Activated CD8-positive, alpha-beta memory T cell treated with anti-CD3 and anti-CD28 coated beads for 24 hours (primary cell): ENCODE results near the gene ARMC8.

Source experiments
- DNase-seq: peaks from one replicate; pipeline ENCODE4 v3.0.0-alpha.2; 2020

ARMC8 gene

GRCh38 chr3:138199851-138200250 lies 12.8 kb downstream of the ARMC8 start:
- no peak for DNase-seq

GRCh38 chr3:138200424-138200823 lies 13.3 kb downstream of the ARMC8 start:
- no peak for DNase-seq

DNA sequence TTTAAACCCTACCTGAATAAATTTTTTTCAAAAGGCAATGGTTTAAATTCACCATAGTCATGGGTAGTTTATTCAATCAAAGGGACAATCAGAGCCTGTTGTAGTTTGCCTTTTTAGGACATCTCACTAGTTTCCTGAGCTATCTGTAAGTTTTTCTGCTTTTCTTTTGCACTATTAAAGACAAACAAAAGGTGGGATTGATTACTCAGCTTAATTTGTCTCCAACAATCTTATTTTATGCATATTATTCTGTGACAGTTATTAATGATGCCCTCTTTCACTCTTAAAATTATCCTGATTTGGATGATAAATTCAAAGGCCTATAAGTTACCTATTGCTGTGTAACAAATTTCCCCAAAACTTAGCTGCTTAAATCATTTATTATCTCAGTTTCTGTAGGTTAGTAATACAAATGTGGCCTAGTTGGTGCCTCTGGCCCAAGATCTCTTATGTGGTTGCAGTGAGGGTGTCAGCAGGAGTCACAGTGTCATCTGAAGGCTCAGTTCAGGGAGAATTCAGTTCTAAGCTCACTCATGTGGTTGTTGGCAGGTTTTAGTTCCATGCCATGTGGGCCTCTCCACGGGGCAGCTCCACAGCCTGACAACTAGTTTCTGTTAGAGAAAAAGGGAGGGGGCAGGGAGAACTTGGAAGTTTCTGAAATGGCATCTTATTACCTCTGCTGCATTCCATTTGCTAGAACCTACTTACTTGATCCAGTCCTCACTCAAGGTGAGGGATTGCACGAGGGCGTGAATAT lies 16.0 kb downstream of the ARMC8 start:
- no peak for DNase-seq

GRCh38 chr3:138203938-138204337 lies 16.8 kb downstream of the ARMC8 start:
- no peak for DNase-seq

DNA sequence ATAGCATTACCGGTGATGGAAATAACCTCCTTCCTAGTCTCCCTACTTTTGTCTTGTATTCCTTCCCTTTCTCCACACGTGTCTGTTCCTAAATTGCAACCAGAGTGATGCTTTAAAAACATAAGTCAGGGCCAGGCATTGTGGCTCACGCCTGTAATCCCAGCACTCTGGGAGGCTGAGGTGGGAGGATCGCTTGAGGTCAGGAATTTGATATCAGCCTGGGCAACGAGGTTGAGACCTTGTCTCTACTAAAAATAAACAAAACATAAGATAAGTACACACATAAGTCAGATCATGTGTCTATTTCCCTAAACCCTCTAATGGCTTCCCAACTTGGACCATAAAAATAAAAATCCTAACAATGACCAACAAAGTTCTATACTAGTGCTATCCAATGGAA lies 18.4 kb downstream of the ARMC8 start:
- DNase-seq: no peak

GRCh38 chr3:138206196-138206595 lies 19.1 kb downstream of the ARMC8 start:
- DNase-seq: no peak

GRCh38 chr3:138210528-138210927 lies 23.4 kb downstream of the ARMC8 start:
- no peak for DNase-seq

DNA sequence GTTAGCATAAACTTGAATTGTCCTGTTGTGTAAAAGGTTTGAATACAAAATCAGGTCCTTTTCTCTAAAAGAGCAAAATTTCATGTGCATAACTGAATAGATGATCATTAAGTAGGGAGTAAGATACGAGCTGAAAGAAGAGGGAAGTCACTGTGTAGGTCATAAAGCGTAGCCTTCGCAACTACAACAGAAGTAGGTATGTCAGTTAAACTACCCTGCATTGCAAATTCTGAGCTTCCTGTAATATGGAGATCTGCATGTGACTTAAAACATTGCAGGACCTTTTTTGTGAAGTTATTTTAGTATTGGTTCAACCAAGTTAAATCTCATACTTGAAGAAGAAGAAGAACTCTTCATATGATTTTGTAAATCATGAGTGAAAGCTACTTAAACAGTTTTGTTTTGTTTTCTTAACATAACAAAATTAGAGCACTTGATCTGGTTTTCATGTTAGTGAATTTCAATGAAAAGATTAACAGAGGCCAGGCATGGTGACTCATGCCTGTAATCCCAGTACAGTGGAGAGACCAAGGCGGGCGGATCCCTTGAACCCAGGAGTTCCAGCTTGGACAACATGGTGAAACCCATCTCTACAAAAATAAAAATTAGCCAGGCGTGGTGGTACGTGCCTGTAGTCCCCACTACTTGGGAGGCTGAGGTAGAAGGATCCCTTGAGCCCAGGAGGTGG lies 26.4 kb downstream of the ARMC8 start:
- DNase-seq: no peak

- DNase-seq: no peak
Measured at GRCh38 chr3:138219255-138219654, 32.2 kb downstream of the ARMC8 start.

- DNase-seq: no peak
Measured at GRCh38 chr3:138220242-138220641, 33.1 kb downstream of the ARMC8 start.

GRCh38 chr3:138220788-138221187 lies 33.7 kb downstream of the ARMC8 start:
- no peak for DNase-seq

DNA sequence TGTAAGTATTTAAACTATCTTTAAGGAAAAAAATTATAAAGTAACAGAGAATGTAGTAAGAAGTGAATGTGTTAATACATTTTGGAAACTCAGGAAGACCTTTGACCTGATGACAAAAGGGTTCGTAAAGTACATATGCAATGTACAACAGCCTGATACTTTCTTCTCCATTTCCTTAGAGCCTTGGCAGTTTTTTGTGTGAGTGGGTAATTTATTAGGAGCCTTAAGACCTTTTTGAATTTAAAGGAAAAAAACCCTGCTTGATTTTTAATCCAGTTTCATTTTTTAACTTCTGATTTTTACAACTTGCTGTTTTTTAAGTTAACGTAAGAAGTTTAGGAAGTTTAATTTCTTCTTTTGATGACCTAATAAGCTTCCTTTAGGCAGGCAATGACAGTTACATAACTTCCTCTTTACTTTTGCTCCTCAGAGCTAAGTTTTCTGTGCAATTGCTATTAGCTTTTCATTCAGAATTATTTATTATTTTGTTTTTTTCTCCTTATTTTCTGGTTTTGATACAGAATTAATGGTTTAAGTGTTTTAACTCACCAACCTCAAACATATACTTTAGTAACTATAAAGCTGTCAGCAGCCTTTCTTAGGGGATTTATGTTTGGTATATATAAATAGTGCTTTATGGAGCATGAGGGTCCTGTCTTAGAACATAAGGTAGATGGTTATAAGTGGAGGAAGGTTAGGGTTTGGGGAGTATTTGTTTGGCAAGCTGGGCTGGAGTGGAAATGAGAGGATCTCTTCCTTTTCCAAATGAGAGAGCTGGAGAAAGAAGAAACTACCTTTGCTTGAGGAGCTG lies 35.2 kb downstream of the ARMC8 start:
- DNase-seq: no peak

DNA sequence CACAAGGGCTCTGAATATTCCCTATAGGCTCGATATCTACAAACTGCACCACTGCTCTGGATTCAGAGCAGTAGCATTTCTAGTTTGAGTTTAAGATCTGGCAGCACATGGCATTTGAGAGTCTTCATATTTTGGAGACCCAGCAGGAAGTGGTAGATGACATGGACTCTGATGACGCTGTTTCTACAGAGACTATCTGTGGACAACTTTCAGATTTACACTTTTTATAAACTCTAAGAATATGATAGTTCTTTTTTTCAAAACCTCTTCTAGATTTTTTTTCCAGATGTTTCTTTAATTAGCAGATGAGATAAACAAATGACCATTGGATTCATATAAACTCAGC lies 35.8 kb downstream of the ARMC8 start:
- DNase-seq: no peak

- no peak for DNase-seq
Measured at GRCh38 chr3:138227650-138228049, 40.5 kb downstream of the ARMC8 start.

GRCh38 chr3:138230525-138230924 lies 43.4 kb downstream of the ARMC8 start:
- DNase-seq: no peak

GRCh38 chr3:138232705-138233364 lies 45.7 kb downstream of the ARMC8 start:
- DNase-seq: no peak

DNA sequence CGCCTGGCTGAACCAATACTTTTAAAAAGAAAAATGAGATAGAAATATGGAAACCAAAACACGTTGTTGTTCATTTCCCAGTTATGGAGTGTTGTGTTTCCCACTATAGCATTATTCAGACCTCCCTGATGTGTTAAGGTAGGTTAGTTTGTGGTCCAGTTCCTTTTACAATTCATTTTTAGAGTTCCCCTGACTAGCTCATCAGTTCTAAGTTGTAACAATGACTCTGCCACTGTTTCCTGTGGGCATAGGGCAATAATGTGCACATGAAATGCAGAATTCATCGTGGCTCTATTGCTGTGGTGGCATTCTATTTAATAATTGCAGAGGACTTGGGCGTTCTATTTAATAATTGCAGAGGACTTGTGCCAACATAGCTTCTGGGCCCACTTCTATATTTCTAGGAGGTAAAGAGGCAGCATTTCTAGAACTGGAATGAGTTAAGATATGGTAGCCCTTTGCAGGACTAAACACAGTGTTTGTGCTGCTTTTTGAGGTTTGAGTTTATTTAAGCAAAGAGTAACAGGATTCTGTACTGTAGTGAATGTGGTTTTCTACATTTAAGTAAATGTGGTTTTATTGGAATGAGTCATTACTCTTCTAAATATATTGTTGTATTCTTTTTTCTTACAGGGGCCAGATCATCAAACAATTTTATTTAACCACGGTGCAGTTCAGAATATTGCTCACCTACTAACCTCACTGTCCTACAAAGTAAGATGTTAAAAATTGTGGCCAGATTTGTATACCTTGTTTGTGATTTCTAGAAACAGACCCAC lies 47.5 kb downstream of the ARMC8 start:
- no peak for DNase-seq

- DNase-seq: no peak
Measured at GRCh38 chr3:138238711-138239110, 51.6 kb downstream of the ARMC8 start.

- DNase-seq: no peak
Measured at GRCh38 chr3:138241061-138241460, 54.0 kb downstream of the ARMC8 start.

- no peak for DNase-seq
Measured at GRCh38 chr3:138241676-138242075, 54.6 kb downstream of the ARMC8 start.

GRCh38 chr3:138242466-138242865 lies 55.4 kb downstream of the ARMC8 start:
- DNase-seq: no peak

GRCh38 chr3:138245026-138245425 lies 57.9 kb downstream of the ARMC8 start:
- no peak for DNase-seq

DNA sequence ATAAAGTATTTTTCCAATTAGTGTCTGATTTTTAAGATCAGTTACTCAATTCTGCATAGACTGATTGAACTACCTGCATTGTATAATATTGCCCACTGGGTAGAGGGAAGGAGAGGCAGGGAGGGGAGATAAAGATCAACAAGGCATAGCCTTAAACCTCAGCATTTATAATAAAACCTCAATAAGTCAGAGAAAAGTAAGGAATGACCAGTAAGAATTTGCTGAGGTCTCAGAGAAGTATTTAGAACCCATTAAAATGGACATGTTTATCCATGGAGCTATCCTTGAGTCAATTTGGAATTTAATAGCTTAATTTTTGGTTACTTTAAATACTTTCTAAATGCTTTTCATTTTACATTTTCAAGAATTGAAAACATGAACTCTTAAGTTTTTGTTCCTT lies 62.5 kb downstream of the ARMC8 start:
- DNase-seq: no peak
